HG03095 (cell line): ENCODE results near the gene NAV2.

Experiments used
- ATAC-seq: cut with Tn5 transposase; IDR thresholded peaks from one replicate; pipeline ENCODE4 v1.9.1; 2021; ENCODE audit warnings: moderate library complexity; ENCODE audit not compliant: unreplicated experiment

The NAV2 gene

GRCh38 chr11:19805376-19805775 is 92.7 kb downstream of the NAV2 start:
- no peak for ATAC-seq

DNA sequence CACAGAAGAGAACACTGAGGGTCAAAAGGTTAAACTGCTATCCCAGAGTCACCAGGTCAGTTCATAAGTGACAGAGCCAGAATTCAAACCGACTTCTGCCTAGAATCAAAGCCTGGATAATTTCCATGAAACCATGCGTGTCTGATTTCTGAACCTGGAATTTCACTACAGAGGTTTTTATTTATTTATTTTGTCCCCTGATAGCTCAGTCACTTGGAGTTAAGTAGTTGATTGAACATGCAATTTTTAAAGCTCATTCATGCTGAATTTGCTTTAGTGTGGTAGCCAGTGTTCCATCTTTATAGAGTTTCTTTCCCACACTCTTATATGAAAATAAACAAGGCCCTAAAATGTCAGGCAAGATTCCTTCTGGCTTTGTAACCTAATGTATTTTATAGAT is 93.2 kb downstream of the NAV2 start:
- ATAC-seq, result no peak

DNA sequence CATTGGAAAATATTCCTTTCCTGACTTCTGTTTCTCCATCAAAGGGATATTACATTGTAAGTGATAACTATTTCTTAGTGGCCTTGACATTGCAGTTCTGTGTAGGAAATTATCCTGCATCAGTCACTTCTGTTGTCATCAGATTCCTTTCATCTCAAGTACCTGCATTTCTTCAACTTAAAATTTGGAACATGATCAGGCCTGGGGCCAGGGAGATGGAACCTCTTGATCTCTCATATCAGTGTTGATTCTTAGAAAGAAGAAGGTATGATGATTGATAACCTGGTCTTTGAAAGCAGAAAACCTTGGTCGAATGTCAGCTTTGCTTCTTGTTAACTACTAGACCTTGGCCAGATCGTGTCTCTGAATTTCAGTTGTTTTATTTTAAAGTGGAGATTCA is 93.6 kb downstream of the NAV2 start:
- no peak for ATAC-seq

- no peak for ATAC-seq
Observed at GRCh38 chr11:19808076-19808911, 95.7 kb downstream of the NAV2 start.

DNA sequence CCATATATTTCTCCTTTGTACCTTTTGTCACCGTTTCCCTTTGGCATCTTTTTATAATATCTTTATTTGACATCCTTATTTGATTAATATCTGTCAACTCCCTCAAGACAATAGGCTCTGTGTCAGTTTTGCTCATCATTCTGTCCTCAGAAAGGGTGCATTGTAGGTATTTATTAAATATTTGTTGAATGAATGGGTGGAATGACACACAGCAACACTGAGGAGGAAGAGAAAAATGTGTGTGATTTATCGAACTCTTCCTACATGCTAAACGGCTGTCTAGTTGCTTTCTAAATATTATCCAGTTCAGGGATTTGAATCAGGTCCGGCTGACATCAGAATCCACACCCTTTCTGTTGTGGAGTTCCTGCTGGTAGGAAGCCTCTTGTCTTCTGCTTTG is 98.2 kb downstream of the NAV2 start:
- no peak for ATAC-seq

DNA sequence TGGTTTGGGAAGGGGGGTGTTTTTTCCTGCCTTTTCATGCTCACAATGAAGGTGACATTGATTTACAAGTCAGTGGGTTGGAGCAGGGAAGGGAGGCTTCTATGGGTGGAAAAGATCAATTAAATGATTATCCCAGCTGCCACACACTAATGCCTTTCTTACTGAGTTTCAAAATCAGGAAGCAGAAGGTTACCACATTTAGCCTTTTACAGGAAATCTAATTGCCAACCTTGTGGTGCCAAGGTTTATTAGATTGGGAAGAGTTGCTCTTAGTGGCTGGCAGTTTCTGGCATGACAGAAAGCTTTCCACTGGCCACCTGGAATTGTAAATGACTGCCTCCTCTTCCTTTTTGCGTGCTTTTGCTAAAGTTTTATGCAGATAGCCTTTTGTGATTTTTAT is 98.7 kb downstream of the NAV2 start:
- ATAC-seq, result no peak

DNA sequence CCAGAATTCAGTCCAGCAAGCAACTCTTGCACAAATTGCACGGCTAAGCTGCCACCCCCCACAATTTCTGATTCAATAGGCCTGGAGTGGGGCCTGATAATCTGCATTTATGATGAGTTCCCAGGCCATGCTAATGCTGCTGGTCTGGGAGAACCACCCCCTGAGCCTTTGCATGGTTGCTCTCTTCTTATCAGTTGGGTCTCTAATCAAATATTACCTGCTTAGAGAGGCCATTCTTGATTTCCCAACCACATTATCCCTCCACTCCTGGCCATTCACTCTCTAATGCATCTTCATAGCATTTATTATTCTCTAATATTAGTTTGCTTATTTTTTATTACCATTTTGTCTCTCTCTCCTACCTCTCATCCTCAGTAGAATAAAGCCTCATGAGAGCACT is 99.5 kb downstream of the NAV2 start:
- no peak for ATAC-seq

- ATAC-seq, result no peak
Observed at GRCh38 chr11:19812710-19813109, 100.1 kb downstream of the NAV2 start.

GRCh38 chr11:19813158-19813879 is 100.7 kb downstream of the NAV2 start:
- no peak for ATAC-seq

- no peak for ATAC-seq
Observed at GRCh38 chr11:19814421-19814820, 101.8 kb downstream of the NAV2 start.

DNA sequence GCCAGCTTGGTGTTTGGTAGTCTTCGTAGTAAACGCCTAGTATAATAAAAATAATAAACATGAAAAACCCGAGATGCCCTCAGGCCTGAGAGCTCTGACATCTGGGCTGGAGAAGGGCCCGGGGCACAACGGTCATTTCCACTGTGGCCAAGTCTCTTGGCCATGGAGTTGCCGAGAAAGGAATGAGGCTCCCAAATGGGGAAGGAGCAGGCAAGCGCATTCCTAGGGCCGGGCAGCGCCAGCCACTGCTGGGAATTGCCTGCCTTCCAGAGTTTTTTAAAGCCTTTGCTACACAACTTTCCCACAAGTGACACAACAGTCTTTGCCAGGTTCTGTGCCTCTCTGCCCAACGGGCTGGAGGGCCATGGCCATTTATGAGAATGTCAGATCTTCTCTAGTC is 103.4 kb downstream of the NAV2 start:
- no peak for ATAC-seq

GRCh38 chr11:19816817-19817216 is 104.2 kb downstream of the NAV2 start:
- no peak for ATAC-seq

DNA sequence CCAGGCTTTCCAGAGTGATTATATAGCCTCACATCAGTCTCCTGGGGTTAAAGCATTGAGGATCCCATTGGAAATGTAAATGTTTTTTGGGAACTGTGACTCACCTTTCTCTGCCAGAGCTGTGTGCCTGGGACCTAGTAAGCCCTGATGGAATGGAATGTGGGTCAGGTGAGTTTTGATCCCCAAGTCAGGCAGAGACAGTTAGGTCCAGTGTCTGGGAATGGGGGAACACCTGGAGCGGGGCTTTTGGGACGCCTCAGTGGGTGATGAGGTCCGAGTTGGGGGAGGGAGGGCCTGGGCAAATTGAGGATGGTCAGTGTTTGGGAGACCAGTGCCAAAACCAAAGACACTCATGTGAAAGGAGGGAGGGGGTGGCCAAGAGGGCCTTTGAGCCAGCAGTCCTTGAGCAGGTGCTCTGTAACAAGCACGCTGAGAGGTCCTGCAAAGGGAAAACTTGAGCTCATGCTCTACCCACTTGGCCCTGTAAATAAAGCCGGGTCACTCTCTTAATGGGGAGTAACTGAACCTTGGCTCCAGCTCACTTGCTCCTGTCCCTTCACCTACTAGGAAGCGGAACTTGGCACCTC is 104.7 kb downstream of the NAV2 start:
- no peak for ATAC-seq

GRCh38 chr11:19817870-19818269 is 105.2 kb downstream of the NAV2 start:
- ATAC-seq, result no peak

GRCh38 chr11:19818619-19819018 is 106.0 kb downstream of the NAV2 start:
- no peak for ATAC-seq

GRCh38 chr11:19819148-19819547 is 106.5 kb downstream of the NAV2 start:
- no peak for ATAC-seq

DNA sequence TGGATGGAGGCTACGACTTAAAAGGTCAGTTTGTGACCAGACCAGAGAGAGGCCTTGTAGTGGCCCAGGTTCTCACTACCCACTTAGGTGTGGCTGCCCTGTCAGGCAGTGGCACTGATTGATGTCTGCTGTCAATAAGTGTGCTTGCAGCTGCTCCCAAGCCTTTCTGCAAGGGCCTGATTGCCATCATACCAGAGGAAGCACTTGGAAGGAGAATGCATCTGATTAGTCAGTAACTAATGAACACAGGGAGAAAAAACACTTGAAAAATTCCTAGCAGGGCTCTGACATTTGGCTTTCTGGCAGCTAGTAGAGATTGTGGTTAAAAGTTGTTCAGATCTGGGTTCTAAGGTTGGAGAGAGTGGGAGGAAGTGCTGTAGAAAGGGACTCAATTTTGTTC is 107.5 kb downstream of the NAV2 start:
- no peak for ATAC-seq

- ATAC-seq, result no peak
Observed at GRCh38 chr11:19821412-19821875, 108.8 kb downstream of the NAV2 start.

DNA sequence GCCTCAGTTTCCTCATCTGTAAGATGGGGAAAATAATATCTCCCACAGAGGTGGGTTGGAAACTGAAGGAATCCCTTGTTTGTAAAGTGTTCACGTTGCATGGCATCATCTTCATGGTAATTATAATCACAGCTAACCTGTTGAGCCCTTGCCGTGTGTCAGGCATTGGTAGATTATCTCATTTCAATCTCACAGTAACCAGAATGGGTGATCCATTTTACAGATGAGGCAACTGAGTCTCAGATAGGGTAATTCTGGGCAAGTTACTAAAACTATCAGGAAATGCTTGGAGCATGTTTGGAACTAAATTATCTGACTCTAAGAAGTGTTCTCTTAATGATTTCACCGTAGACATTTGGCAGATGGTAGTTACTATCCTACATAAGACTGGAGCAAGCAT is 109.4 kb downstream of the NAV2 start:
- ATAC-seq, result no peak

DNA sequence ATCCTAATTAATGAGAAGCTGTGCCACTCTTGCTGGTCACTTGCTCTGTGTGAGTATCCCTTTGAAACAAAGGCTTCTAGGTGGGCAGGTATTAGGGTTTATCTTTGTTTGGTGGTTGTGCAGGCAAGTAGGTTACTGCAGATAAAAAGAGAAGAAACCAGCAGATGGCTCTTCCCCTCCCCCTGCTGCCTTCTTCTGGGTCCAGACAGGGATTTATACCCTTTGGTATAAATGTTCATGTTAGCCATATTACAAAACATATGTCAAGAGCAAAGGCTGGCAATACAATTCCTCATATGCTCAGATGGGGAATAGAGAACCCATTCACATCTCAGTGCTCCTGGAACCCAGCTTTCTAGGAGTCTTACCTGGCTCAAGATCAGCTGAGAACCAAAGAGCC is 109.9 kb downstream of the NAV2 start:
- ATAC-seq, result no peak

DNA sequence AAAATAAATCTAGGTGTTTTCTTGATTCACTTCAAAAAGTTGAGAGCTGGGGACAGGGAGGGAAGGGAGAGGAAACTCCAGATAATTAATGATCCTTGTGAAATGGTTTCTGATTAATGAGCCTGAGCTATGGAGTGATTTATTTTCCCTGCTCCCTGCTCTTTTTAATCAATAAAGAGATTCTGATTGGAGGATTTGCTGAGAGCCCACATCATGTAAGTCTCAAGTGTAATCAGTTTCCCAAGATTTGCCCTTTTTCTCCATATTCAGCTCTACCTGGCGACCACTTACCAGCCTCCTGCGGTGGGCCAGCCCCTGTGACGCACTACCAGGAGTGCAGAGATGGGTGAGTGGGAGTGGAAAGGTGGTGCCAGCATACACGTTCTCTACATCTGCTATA is 114.0 kb downstream of the NAV2 start:
- ATAC-seq, result no peak
